Measurements from ENCODE around the gene COL15A1.
"Not testable (repeated sequence)": the region's sequence is repeated elsewhere in the genome, so short reads cannot be mapped to it uniquely, and the experiment has no call there.

Gene COL15A1

DNA sequence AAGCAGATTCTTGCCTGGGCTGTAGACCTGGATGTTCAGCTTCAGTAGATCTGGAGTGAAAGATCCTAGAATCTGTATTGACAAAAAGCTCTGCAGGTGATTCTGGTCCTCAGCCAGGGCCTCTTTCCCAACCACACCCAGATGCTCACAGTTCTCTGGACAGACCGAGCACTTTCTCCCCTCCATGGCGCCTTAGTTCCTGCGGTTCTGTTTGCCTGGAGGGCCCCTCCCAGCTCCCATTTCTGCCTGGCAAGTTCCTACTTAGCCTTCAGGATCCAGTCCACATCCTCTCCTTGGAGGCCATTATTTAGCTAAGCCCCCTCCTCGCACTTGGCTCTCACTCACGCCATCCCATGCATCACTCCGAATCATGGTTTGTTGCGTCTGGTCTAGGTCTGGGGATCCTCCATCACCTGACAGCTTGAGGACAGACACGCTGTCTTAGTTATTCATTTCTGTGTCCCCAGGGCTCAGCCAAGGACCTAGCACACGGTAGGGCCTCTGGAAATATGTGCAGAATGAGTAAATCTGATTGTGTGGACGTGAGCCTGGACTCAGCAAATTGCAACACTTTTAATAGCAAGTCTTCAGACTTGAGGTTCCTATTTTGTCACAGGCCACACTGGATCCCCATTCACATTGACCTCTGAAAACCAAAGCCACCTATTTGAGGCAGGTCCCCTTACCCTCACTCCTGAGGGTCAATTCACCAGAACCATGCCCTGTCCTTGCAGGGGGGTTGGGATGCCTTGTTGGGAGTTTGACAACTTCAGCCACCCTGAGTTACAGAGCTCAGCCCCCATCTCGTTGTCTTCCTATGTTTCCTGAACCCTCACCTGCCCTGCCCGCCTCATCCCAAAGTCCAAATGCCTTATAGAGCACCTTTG, 50.7 kb downstream of the COL15A1 start:
- no peak for DNase-seq (ENCODE audit: low read depth in 2 of 2)

- DNase-seq (ENCODE audit: low read depth in 2 of 2), result no peak
Measured at GRCh38 chr9:98995059-98995671, 51.5 kb downstream of the COL15A1 start.

GRCh38 chr9:98995971-98996504, 52.3 kb downstream of the COL15A1 start:
- DNase-seq (ENCODE audit: low read depth in 2 of 2), result no peak

GRCh38 chr9:98997604-98998003, 53.9 kb downstream of the COL15A1 start:
- DNase-seq (ENCODE audit: low read depth in 2 of 2), result no peak

- no peak for DNase-seq (ENCODE audit: low read depth in 2 of 2)
Measured at GRCh38 chr9:98998441-98999151, 54.9 kb downstream of the COL15A1 start.

DNA sequence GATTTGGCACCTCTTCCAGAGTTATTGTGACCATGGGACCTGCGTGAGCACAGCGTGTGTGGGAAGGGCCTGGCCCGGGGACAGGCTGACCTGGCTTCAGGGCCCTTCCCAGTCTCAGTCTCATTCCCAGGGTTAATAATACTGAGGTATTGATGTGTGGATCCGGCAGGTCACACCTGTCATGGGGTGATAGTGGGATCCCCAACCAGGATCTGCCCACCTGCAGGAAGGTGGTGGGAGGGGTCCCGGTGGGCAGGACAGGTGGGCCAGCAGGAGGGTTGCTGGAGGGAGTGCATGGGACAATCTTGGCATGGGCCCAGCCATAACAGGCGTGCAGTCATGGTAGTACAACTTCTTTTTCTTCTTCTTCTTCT, 55.4 kb downstream of the COL15A1 start:
- DNase-seq (ENCODE audit: low read depth in 2 of 2), result no peak

GRCh38 chr9:99000476-99001395, 57.0 kb downstream of the COL15A1 start:
- DNase-seq (ENCODE audit: low read depth in 2 of 2), result peak in 1 of 2 donors; percentile 19

DNA sequence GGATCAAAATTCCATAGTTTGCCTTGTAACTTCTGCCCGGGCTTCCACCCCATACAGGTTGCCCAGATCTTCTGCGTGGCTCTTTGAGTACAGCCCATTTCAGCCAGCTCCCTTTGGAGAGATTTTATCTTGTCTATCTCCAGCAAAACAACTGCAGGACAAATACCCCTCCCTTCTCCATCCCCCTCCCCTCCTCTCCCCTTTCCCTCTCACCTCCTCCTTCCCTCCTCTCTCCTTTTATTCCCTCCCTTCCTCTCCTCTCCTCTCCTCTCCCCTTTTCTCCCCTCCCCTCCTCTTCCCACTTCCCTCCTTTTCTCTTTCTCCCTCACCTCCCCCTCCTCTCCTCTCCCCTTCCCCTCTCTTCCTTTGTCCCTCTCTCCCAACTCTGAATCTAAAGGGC, 58.2 kb downstream of the COL15A1 start:
- no peak for DNase-seq (ENCODE audit: low read depth in 2 of 2)

DNA sequence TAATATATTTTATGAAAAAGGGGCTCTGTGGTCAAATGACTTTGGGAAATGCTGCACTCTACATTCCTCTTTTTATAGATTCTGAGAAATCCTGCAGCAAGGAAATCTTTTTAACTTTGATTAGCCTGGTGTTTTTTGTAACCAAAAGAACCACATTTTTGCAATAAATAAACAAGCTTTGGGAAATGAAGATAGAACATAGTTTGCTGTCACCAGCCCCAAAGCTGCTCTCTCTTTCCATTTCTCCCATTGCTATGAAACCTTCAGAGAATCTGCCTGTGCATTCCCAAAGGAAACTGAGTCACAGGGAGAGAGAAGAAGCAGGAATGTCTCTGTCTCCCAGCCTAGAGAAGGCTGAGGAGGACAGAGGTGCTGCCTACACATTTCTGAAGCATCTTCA, 59.0 kb downstream of the COL15A1 start:
- DNase-seq (ENCODE audit: low read depth in 2 of 2), result no peak

DNA sequence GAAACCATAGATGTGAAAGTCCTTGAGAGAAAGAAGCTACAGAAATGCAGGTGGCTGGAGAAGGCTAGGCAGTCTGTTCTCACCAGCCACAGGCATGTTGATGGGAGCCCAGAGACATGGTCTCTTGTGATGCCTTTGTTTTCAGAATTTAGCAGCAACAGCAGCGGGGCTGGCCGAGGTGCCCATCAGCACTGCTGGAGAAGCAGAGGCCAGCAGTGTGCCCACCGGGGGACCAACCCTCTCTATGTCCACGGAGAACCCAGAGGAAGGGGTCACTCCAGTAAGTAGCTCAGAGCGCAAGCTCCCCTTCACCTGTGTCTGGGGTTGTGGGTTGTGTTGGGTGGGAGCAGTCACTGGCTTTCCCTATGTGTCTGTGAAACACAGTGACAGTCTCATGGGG, 59.6 kb downstream of the COL15A1 start:
- DNase-seq (ENCODE audit: low read depth in 2 of 2), result no peak

- DNase-seq (ENCODE audit: low read depth in 2 of 2), result no peak
Measured at GRCh38 chr9:99004115-99004514, 60.4 kb downstream of the COL15A1 start.

DNA sequence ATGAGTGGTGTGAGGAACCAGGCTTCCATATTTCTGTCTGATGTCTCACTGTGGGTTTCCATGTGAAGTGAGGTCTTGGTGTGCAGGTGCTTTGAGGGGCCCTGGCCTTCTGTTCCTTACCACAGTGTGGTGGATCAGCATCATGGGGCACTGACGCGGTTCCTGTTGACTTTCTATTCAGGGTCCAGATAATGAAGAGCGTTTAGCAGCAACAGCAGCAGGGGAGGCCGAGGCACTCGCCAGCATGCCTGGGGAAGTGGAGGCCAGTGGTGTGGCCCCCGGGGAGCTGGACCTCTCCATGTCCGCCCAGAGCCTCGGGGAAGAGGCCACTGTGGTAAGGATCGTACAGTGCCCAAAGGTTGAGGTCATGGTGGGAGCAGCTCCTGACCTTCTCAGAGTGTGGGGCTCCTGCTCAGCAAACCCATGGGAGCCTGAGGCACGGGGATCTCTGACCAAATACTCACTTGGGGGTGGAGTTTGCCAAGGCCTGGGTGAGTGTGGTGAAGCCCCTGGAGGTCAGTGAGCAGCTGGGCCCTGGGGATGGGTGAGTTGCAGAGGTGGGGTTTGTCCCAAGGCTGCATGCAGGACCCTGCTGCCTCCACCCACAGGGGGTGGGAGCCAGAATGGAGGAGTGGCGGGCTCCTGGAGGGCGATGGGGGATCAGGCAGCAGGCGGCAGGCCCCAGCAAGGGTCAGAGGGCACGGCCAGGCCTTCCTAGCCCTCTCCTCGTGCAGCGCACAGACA, 61.2 kb downstream of the COL15A1 start:
- DNase-seq (ENCODE audit: low read depth in 2 of 2), result no peak

GRCh38 chr9:99005651-99006050, 61.9 kb downstream of the COL15A1 start:
- DNase-seq (ENCODE audit: low read depth in 2 of 2), result no peak

DNA sequence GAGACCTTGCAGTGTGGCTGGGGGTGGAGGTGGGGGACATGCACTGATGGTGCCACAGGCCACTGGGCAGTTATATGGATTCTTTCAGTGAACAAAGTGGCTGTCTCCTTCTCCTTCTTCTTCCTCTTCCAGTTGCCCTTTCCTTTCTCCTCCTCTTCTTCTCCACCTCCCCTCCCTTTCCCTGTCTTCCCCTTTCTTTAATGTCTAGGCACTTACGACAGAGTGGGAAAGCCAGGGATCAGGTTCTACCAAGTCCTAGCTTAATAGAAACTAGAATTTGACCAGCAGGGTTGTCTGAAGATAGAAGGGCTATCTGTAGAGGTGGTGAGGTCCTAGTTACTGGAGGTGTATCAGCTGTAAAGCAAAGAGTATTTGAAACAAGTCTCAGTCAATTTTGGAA, 62.8 kb downstream of the COL15A1 start:
- DNase-seq (ENCODE audit: low read depth in 2 of 2), result no peak

DNA sequence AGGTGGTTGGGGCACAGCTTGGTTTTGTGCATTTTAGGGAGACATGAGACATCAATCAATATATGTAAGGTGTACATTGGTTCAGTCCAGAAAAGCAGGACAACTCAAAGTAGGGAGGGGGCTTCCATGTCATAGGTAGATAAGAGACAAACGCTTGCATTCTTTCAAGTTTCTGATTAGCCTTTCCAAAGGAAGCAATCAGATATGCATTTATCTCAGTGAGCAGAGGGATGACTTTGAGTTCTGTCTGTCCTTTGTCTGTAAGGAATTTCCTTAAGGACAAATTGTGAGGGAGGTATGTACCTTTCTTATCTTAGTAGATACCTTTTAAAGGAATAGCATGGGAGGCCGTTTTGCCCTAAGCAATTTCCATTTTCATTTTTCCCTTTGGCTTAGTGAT, 63.3 kb downstream of the COL15A1 start:
- no peak for DNase-seq (ENCODE audit: low read depth in 2 of 2)

DNA sequence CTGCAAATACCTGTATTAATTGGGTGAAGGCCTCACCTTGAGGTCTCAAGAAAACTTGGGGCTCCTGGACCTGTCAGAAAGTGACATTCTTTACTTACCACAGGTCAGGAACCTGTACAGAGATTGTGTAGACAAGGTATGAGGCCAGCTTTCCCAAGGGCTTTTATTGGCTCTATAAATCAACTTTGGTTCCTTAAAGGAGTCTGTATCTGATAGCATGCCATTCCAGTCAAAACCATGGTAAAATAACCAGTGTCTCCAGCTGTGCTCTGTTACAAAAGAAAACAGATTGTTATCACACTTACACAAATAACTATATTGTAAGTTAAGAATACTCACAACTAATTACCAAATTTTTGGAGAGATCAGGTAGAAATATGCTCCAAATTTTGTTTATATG, 64.5 kb downstream of the COL15A1 start:
- DNase-seq (ENCODE audit: low read depth in 2 of 2), result no peak

DNA sequence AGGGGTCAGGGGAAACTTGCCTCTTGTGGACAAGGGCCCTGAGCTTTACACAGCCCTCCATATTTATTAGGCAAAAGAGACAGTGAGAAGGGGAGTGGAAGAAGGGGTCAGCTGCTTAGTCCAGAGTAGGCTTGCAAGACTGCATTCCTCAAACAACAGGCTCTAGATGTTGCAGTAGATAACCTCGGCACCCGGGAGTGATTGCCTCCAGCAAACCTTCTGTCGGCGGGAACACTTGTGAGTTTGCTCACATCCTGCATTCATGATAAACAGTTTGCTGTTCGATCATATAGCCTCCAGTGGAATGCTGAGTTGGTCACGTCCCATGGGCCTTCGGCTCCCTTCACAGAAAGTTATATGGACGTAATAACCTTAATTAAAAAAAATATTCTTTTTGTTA, 66.7 kb downstream of the COL15A1 start:
- not testable (repeated sequence) for DNase-seq (ENCODE audit: low read depth in 2 of 2)

- no peak for DNase-seq (ENCODE audit: low read depth in 2 of 2)
Measured at GRCh38 chr9:99011161-99011709, 67.5 kb downstream of the COL15A1 start.

GRCh38 chr9:99012957-99013512, 69.3 kb downstream of the COL15A1 start:
- DNase-seq (ENCODE audit: low read depth in 2 of 2), result no peak

DNA sequence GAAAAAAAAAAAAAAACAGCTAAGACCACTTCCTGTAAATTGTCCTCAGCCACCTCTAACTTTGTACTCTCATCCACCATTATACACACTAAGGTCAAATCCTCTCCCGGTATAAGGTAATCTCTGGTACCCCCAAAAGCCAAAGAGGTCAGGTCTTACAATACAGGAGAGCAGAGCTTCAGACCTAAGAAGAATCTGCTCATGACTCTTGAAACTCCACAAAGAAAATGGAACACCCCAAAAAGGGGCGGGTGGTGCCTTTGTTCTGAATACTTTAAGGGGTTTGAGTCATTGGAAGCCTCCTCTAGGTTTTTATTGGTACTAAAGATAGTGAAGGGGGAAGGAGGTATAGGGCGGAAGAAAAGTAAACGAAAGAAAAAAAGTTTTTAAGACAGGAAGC, 69.8 kb downstream of the COL15A1 start:
- no peak for DNase-seq (ENCODE audit: low read depth in 2 of 2)
